HCT116 (cell line): ENCODE results near the gene ZFP92. TPM values are rescaled to one million over a fixed set of nuclear protein-coding genes. Genes with fewer than 3 reads are reported as not detected.

Experiments
- ATAC-seq: fragments of 200-7000 bp; cut with Tn5 transposase; 2 replicates; pipeline ENCODE4 v1.9.1; 2020; ENCODE audit warnings: mild to moderate bottlenecking, moderate library complexity
- BruUV-seq: library from RNA; stranded (reverse); fragments of 400-500 nt; replicated peaks from 2 replicates; lab custom pipeline; 2021; lab: Mats Ljungman, UMichigan
- CTCF ChIA-PET: fragments of 300-600 bp; sonication (Branson Sonifier 250); formaldehyde crosslinking; loops from one replicate; lab custom pipeline; 2021; ENCODE audit warnings: antibody characterized with exemption; lab: Charles Lee
- POLR2A ChIA-PET: fragments of 300-600, 350-600 bp; sonication (Branson Sonifier 250); formaldehyde crosslinking; loops from one replicate; lab custom pipeline; 2021; ENCODE audit warnings: antibody characterized with exemption; lab: Charles Lee
- RAD21 ChIA-PET, 2 experiments: fragments of 300-600 bp; sonication (Branson Sonifier 250); formaldehyde crosslinking; loops; one replicate each; lab custom pipeline; 2023; ENCODE audit warnings: low total read pairs in 2 of 2; ENCODE audit not compliant: uncharacterized antibody in 2 of 2, unreplicated experiment in 2 of 2, low non-redundant PET in 1 of 2; lab: Charles Lee
- DNase-seq: peaks from one replicate; pipeline ENCODE4 v3.0.0-alpha.2; 2010; ENCODE audit warnings: low read depth, low spot score
- H2AFZ ChIP-seq: fragments of 200-600 bp; shearing (Covaris generic), sonication (generic); 2 replicates; pipeline ENCODE4 v1.6.1; 2017; ENCODE audit warnings: low read depth, mixed run types, mixed read lengths, antibody characterized with exemption, low read length; ENCODE audit not compliant: poor library complexity, severe bottlenecking
- H3K27ac ChIP-seq: 2 replicates; pipeline ENCODE4 v1.5.1; 2012; ENCODE audit warnings: low read depth, low read length
- H3K27me3 ChIP-seq: fragments of 200-600 bp; sonication (generic); 2 replicates; pipeline ENCODE4 v1.6.1; 2016; ENCODE audit warnings: mixed run types, low read length, mixed read lengths; ENCODE audit not compliant: insufficient read depth
- H3K36me3 ChIP-seq, 2 experiments: fragments of 200-500 bp in 1 of 2; fragments of 200-600 bp in 1 of 2; sonication (Bioruptor generic) in 1 of 2; sonication (generic) in 1 of 2; 2 replicates each; pipeline versions ENCODE4 v1.5.1 to v1.6.1; 2014 to 2016; ENCODE audit warnings: low read length in 2 of 2, inconsistent platforms in 1 of 2, mixed read lengths in 1 of 2, mixed run types in 1 of 2; ENCODE audit not compliant: insufficient read depth in 2 of 2, control insufficient read depth in 1 of 2
- H3K4me1 ChIP-seq, 2 experiments: fragments of 200-600 bp in 1 of 2; sonication (generic) in 1 of 2; 2 replicates each; pipeline versions ENCODE4 v1.5.1 to v1.6.1; 2012 to 2017; ENCODE audit warnings: low read length in 2 of 2, inconsistent platforms in 1 of 2, mild to moderate bottlenecking in 1 of 2, mixed read lengths in 1 of 2, mixed run types in 1 of 2, moderate library complexity in 1 of 2; ENCODE audit not compliant: insufficient read depth in 2 of 2, control insufficient read depth in 1 of 2
- H3K4me2 ChIP-seq: fragments of 200-600 bp; sonication (generic); 2 replicates; pipeline ENCODE4 v1.6.1; 2017; ENCODE audit warnings: mixed run types, low read length, mixed read lengths
- H3K4me3 ChIP-seq, 2 experiments: fragments of 200-600 bp in 1 of 2; sonication (generic) in 1 of 2; replicated peaks in 1 of 2; 2 replicates each; pipeline ENCODE4 v1.5.1; 2011 to 2016; ENCODE audit warnings: low read length in 2 of 2, control low read depth in 1 of 2, low read depth in 1 of 2, mild to moderate bottlenecking in 1 of 2, mixed read lengths in 1 of 2, mixed run types in 1 of 2
- H3K79me2 ChIP-seq: fragments of 200-600 bp; sonication (generic); 2 replicates; pipeline ENCODE4 v1.6.1; 2017; ENCODE audit warnings: mild to moderate bottlenecking, mixed run types, low read length, moderate library complexity, mixed read lengths; ENCODE audit not compliant: insufficient read depth
- H3K9ac ChIP-seq: fragments of 200-600 bp; sonication (generic); 2 replicates; pipeline ENCODE4 v1.6.1; 2016; ENCODE audit warnings: low read length, mixed read lengths
- H3K9me2 ChIP-seq: fragments of 200-600 bp; sonication (generic), shearing (Covaris generic); 2 replicates; pipeline ENCODE4 v1.6.1; 2017; ENCODE audit warnings: mixed run types, mild to moderate bottlenecking, moderate library complexity; ENCODE audit not compliant: insufficient read depth
- H3K9me3 ChIP-seq, 2 experiments: fragments of 200-500 bp in 1 of 2; fragments of 200-600 bp in 1 of 2; sonication (Bioruptor generic) in 1 of 2; sonication (generic) in 1 of 2; 2 replicates each; pipeline ENCODE4 v1.6.1; 2014 to 2017; ENCODE audit warnings: low read length in 2 of 2, mixed read lengths in 2 of 2, inconsistent platforms in 1 of 2, low read depth in 1 of 2, mild to moderate bottlenecking in 1 of 2, mixed run types in 1 of 2, moderate library complexity in 1 of 2; ENCODE audit not compliant: control insufficient read depth in 1 of 2, insufficient read depth in 1 of 2
- H4K20me1 ChIP-seq: fragments of 200-600 bp; sonication (generic), shearing (Covaris generic); 2 replicates; pipeline ENCODE4 v1.6.1; 2017; ENCODE audit warnings: mixed run types, mild to moderate bottlenecking, moderate library complexity; ENCODE audit not compliant: insufficient read depth
- CBX3 ChIP-seq: IDR thresholded peaks from 2 replicates; pipeline ENCODE4 v1.6.1; 2012; ENCODE audit warnings: low read depth
- CEBPB ChIP-seq: IDR thresholded peaks from 2 replicates; pipeline ENCODE4 v1.6.1; 2012; ENCODE audit warnings: low read depth
- ELF1 ChIP-seq: IDR thresholded peaks from 2 replicates; pipeline ENCODE4 v1.6.1; 2012; ENCODE audit warnings: low read depth, borderline replicate concordance
- EZH2 ChIP-seq: fragments of 200-600 bp; sonication (generic); IDR thresholded peaks from 2 replicates; pipeline ENCODE4 v1.6.1; 2017; ENCODE audit warnings: antibody characterized with exemption, mixed run types
- EZH2phosphoT487 ChIP-seq: fragments of 200-600 bp; IDR thresholded peaks from 2 replicates; pipeline ENCODE4 v1.6.1; 2018; ENCODE audit warnings: antibody characterized with exemption, borderline replicate concordance
- FOSL1 ChIP-seq: IDR thresholded peaks from 2 replicates; pipeline ENCODE4 v1.6.1; 2012; ENCODE audit warnings: low read depth
- POLR2A ChIP-seq: IDR thresholded peaks from 2 replicates; pipeline ENCODE4 v1.7.0; 2011; ENCODE audit warnings: borderline replicate concordance; ENCODE audit not compliant: insufficient read depth, insufficient read length; ENCODE audit errors: extremely low read depth
- RAD21 ChIP-seq: IDR thresholded peaks from 2 replicates; pipeline ENCODE4 v1.6.1; 2012; ENCODE audit warnings: low read depth, mild to moderate bottlenecking
- SRF ChIP-seq: IDR thresholded peaks from 2 replicates; pipeline ENCODE4 v1.6.1; 2012; ENCODE audit warnings: low read depth
- YY1 ChIP-seq: IDR thresholded peaks from 2 replicates; pipeline ENCODE4 v1.6.1; 2011; ENCODE audit warnings: low read length, low read depth, moderate library complexity, mild to moderate bottlenecking; ENCODE audit not compliant: insufficient replicate concordance; ENCODE audit errors: extremely low read depth
- intact Hi-C: fragments of 100-400 bp; cut with micrococcal nuclease; formaldehyde crosslinking; loops from 2 replicates; pipeline ENCODE4 v1.10.0; 2022
- total RNA-seq: library from RNA; stranded (reverse); gene quantifications from one replicate; pipeline ENCODE4 v1.2.1, GENCODE V29; 2021; ENCODE audit not compliant: unreplicated experiment
- TF ChIP-seq, protein P1 (sequence below): IDR thresholded peaks from 2 replicates; pipeline ENCODE4 v1.6.1; 2012
- TF ChIP-seq, protein P2 (sequence below), 3 experiments: fragments of 200-600 bp in 1 of 3; sonication (generic) in 1 of 3; IDR thresholded peaks in 2 of 3; conservative IDR thresholded peaks in 1 of 3; 2 replicates each; pipeline ENCODE4 v1.5.1; 2012 to 2017; ENCODE audit warnings: low read depth in 2 of 3, low read length in 2 of 3, antibody characterized with exemption in 1 of 3, borderline replicate concordance in 1 of 3, control low read depth in 1 of 3, mild to moderate bottlenecking in 1 of 3, mixed read lengths in 1 of 3, mixed run types in 1 of 3, moderate library complexity in 1 of 3; ENCODE audit not compliant: insufficient read depth in 1 of 3
- TF ChIP-seq, protein P3 (sequence below): IDR thresholded peaks from 2 replicates; pipeline ENCODE4 v1.6.1; 2012
- TF ChIP-seq, protein P4 (sequence below): IDR thresholded peaks from 2 replicates; pipeline ENCODE4 v1.6.1; 2011; ENCODE audit warnings: mild to moderate bottlenecking, low read length, moderate library complexity; ENCODE audit not compliant: insufficient replicate concordance; ENCODE audit errors: extremely low read depth

The ZFP92 gene
- total RNA-seq, 1 experiment from 2014 or later: not detected

DNA sequence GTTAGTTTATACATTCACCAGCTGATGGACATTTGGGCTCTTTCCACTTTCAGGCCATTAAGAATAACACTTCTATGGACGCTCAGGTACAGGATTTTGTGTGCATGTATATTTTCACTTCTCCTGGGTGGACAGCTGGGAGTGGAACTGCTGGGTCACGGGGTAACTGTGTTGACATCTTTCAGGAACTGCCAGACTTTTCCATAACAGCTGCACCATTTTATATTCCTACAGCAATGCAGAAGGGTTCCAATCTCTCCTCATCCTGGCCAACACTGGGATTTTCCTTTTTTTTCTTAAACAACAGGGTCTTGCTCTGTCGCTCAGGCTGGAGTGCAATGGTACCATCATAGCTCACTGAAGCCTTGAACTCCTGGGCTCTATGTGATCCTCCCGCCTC lies 47.2 kb downstream of the ZFP92 start (continued):
- TF ChIP-seq CEBPB (no peak), CBX3 (no peak)
- TF ChIP-seq, all 23 proteins: peak for 0

DNA sequence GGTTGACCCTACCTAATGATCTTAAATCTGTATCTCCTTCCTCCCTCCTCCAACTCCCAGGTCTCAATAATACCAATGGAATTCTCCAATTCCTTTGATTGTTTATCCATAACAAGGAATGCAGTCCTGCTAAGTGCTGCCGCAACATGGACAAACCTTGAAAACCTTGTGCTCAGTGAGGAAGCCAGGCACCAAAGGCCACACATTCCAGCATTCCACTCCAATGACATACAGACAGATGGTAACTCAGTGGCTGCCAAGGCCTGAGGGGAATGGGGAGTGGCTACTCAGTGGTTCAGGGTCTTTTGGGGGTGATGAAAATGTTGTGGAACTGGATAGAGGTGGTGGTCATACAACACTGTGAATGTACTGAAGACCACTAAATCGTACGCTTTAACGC lies 48.7 kb downstream of the ZFP92 start:
- H3K79me2 ChIP-seq: no peaks in the 10 kb centered on the region
- H3K4me3 ChIP-seq: no peak overlapping the region
- H3K4me2 ChIP-seq: no peak overlapping the region
- no peak overlapping the region for H3K27ac ChIP-seq
- POLR2A ChIA-PET: no interaction called here
- intact Hi-C loops: no loop called here
- H3K9ac ChIP-seq: no peak overlapping the region
- H3K9me3 ChIP-seq: no peaks in the 10 kb centered on the region
- RAD21 ChIA-PET: no interaction called here
- no peak for TF ChIP-seq POLR2A
- TF ChIP-seq CBX3: no peak
- no peak for TF ChIP-seq FOSL1
- TF ChIP-seq EZH2: no peak
- TF ChIP-seq, protein P1, sequence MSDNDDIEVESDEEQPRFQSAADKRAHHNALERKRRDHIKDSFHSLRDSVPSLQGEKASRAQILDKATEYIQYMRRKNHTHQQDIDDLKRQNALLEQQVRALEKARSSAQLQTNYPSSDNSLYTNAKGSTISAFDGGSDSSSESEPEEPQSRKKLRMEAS: no peak
- no peak for TF ChIP-seq ELF1
- TF ChIP-seq, protein P2, sequence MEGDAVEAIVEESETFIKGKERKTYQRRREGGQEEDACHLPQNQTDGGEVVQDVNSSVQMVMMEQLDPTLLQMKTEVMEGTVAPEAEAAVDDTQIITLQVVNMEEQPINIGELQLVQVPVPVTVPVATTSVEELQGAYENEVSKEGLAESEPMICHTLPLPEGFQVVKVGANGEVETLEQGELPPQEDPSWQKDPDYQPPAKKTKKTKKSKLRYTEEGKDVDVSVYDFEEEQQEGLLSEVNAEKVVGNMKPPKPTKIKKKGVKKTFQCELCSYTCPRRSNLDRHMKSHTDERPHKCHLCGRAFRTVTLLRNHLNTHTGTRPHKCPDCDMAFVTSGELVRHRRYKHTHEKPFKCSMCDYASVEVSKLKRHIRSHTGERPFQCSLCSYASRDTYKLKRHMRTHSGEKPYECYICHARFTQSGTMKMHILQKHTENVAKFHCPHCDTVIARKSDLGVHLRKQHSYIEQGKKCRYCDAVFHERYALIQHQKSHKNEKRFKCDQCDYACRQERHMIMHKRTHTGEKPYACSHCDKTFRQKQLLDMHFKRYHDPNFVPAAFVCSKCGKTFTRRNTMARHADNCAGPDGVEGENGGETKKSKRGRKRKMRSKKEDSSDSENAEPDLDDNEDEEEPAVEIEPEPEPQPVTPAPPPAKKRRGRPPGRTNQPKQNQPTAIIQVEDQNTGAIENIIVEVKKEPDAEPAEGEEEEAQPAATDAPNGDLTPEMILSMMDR (IDR thresholded peaks at IDR 0.05 in 2 of 3, conservative IDR thresholded peaks at IDR 0.05 in 1 of 3; ENCODE audit: borderline replicate concordance in 1 of 3, insufficient read depth in 1 of 3, low read depth in 2 of 3, low read length in 2 of 3): no peak
- TF ChIP-seq YY1: no peak
- TF ChIP-seq, protein P3, sequence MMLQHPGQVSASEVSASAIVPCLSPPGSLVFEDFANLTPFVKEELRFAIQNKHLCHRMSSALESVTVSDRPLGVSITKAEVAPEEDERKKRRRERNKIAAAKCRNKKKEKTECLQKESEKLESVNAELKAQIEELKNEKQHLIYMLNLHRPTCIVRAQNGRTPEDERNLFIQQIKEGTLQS: no peak
- TF ChIP-seq, protein P4, sequence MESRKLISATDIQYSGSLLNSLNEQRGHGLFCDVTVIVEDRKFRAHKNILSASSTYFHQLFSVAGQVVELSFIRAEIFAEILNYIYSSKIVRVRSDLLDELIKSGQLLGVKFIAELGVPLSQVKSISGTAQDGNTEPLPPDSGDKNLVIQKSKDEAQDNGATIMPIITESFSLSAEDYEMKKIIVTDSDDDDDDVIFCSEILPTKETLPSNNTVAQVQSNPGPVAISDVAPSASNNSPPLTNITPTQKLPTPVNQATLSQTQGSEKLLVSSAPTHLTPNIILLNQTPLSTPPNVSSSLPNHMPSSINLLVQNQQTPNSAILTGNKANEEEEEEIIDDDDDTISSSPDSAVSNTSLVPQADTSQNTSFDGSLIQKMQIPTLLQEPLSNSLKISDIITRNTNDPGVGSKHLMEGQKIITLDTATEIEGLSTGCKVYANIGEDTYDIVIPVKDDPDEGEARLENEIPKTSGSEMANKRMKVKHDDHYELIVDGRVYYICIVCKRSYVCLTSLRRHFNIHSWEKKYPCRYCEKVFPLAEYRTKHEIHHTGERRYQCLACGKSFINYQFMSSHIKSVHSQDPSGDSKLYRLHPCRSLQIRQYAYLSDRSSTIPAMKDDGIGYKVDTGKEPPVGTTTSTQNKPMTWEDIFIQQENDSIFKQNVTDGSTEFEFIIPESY: no peak
- no peak for TF ChIP-seq SRF
- no peak for TF ChIP-seq EZH2phosphoT487
- no peak for TF ChIP-seq RAD21
- TF ChIP-seq, all 23 proteins: peak for 0
- no peak overlapping the region for H2AFZ ChIP-seq
- no peak for ATAC-seq
- no peak for DNase-seq
- CTCF ChIA-PET: interaction anchor here (1.5 kb wide), 2 partner anchors 11 to 47 kb away, joined by 3 to 15 read pairs; partner anchors contain the start of gene HAUS7
- no peaks in the 10 kb centered on the region for H4K20me1 ChIP-seq
- no peaks in the 10 kb centered on the region for H3K9me2 ChIP-seq
- no peaks in the 10 kb centered on the region for H3K27me3 ChIP-seq
- H3K36me3 ChIP-seq: 0 out of 4 replicates have a peak, but pooled peaks cover 0 to 3% of the 10 kb centered on the region in 2 experiments
- no TSS peak for BruUV-seq
- H3K4me1 ChIP-seq: no peaks in the 10 kb centered on the region
